Fibroblast of lung (primary cell): ENCODE data around the gene ZNF552.
"Not testable (repeated sequence)": the region's sequence is repeated elsewhere in the genome, so short reads cannot be mapped to it uniquely, and the experiment has no call there.

ENCODE experiments used
- CTCF ChIP-seq, 2 donors: IDR thresholded peaks in 1 of 2; conservative IDR thresholded peaks in 1 of 2; 1 replicate in 1 of 2; 2 replicates in 1 of 2; pipeline ENCODE4 v1.5.1; 2011 to 2012; ENCODE audit warnings: low read length in 2 of 2, control low read depth in 1 of 2, inconsistent platforms in 1 of 2, low read depth in 1 of 2, mild to moderate bottlenecking in 1 of 2
- EZH2 ChIP-seq: IDR thresholded peaks from 2 replicates; pipeline ENCODE4 v1.5.1; 2012; ENCODE audit warnings: low read length, control low read depth, mild to moderate bottlenecking; ENCODE audit errors: missing control alignments

GRCh38 chr19:57838622-57839191, 24.0 kb upstream of the ZNF552 start:
- not testable (repeated sequence) for TF ChIP-seq CTCF (conservative IDR thresholded peaks at IDR 0.05 in 1 of 2, IDR thresholded peaks at IDR 0.05 in 1 of 2; ENCODE audit: low read depth in 1 of 2, low read length in 2 of 2); EZH2
